ENCODE results near the gene RBMS3.

The RBMS3 gene

GRCh38 chr3:29741231-29741630 is 460.4 kb downstream of the RBMS3 start:
- no peak for DNase-seq (ENCODE audit: low spot score)

- DNase-seq (ENCODE audit: low spot score), result no peak
Observed at GRCh38 chr3:29745232-29745870, 464.5 kb downstream of the RBMS3 start.

GRCh38 chr3:29746163-29746760 is 465.4 kb downstream of the RBMS3 start:
- DNase-seq (ENCODE audit: low spot score), result no peak

GRCh38 chr3:29747991-29748390 is 467.1 kb downstream of the RBMS3 start:
- DNase-seq (ENCODE audit: low spot score), result no peak

- DNase-seq (ENCODE audit: low spot score), result no peak
Observed at GRCh38 chr3:29751647-29752314, 470.9 kb downstream of the RBMS3 start.

- DNase-seq (ENCODE audit: low spot score), result no peak
Observed at GRCh38 chr3:29754346-29754745, 473.5 kb downstream of the RBMS3 start.

GRCh38 chr3:29755416-29755815 is 474.5 kb downstream of the RBMS3 start:
- no peak for DNase-seq (ENCODE audit: low spot score)

GRCh38 chr3:29757054-29757777 is 476.3 kb downstream of the RBMS3 start:
- no peak for DNase-seq (ENCODE audit: low spot score)

- DNase-seq (ENCODE audit: low spot score), result no peak
Observed at GRCh38 chr3:29758108-29758433, 477.2 kb downstream of the RBMS3 start.

- no peak for DNase-seq (ENCODE audit: low spot score)
Observed at GRCh38 chr3:29758434-29759322, 477.8 kb downstream of the RBMS3 start.

- DNase-seq (ENCODE audit: low spot score), result no peak
Observed at GRCh38 chr3:29759411-29760225, 478.7 kb downstream of the RBMS3 start.

- no peak for DNase-seq (ENCODE audit: low spot score)
Observed at GRCh38 chr3:29760226-29760685, 479.4 kb downstream of the RBMS3 start.

GRCh38 chr3:29761517-29761916 is 480.6 kb downstream of the RBMS3 start:
- no peak for DNase-seq (ENCODE audit: low spot score)

GRCh38 chr3:29763115-29763514 is 482.2 kb downstream of the RBMS3 start:
- DNase-seq (ENCODE audit: low spot score), result no peak

- DNase-seq (ENCODE audit: low spot score), result no peak
Observed at GRCh38 chr3:29764041-29764440, 483.2 kb downstream of the RBMS3 start.

- no peak for DNase-seq (ENCODE audit: low spot score)
Observed at GRCh38 chr3:29764603-29765254, 483.9 kb downstream of the RBMS3 start.

- DNase-seq (ENCODE audit: low spot score), result no peak
Observed at GRCh38 chr3:29771602-29772001, 490.7 kb downstream of the RBMS3 start.

GRCh38 chr3:29772436-29772835 is 491.6 kb downstream of the RBMS3 start:
- no peak for DNase-seq (ENCODE audit: low spot score)

- no peak for DNase-seq (ENCODE audit: low spot score)
Observed at GRCh38 chr3:29773481-29773880, 492.6 kb downstream of the RBMS3 start.

- no peak for DNase-seq (ENCODE audit: low spot score)
Observed at GRCh38 chr3:29775340-29775739, 494.5 kb downstream of the RBMS3 start.
